Type B pancreatic cell (in vitro differentiated cells): ENCODE data around the gene TRAPPC14. TPM values are rescaled to one million over a fixed set of nuclear protein-coding genes. Genes with fewer than 3 reads are reported as not detected.

Experiments
- DNase-seq: peaks from one replicate; pipeline ENCODE4 v3.0.0; 2021; ENCODE audit warnings: mixed read lengths; ENCODE audit not compliant: unreplicated experiment; ENCODE audit errors: extremely low spot score
- H3K27ac Mint-ChIP-seq: 2 replicates; pipeline ENCODE4 v1.8.0; 2021; ENCODE audit warnings: mild to moderate bottlenecking, mixed read lengths
- H3K27me3 Mint-ChIP-seq: 2 replicates; pipeline ENCODE4 v1.8.0; 2021; ENCODE audit warnings: mixed read lengths
- H3K36me3 Mint-ChIP-seq: 2 replicates; pipeline ENCODE4 v1.8.0; 2021; ENCODE audit warnings: mixed read lengths
- H3K4me1 Mint-ChIP-seq: one replicate; pipeline ENCODE4 v1.8.0; 2021; ENCODE audit warnings: mixed read lengths; ENCODE audit not compliant: unreplicated experiment
- H3K4me3 Mint-ChIP-seq: 2 replicates; pipeline ENCODE4 v1.8.0; 2021; ENCODE audit warnings: mild to moderate bottlenecking, mixed read lengths
- H3K9me3 Mint-ChIP-seq: 2 replicates; pipeline ENCODE4 v1.8.0; 2021; ENCODE audit warnings: mixed read lengths
- total RNA-seq: library from RNA; stranded (reverse); gene quantifications from 2 replicates; pipeline ENCODE4 v1.2.1, GENCODE V29; 2021; ENCODE audit warnings: low replicate concordance
- TF ChIP-seq, protein P1 (sequence below): fragments of 200-600 bp; sonication (generic); conservative IDR thresholded peaks from 2 replicates; pipeline ENCODE4 v1.5.0; 2021; ENCODE audit warnings: antibody characterized with exemption, mild to moderate bottlenecking

TRAPPC14 gene
- total RNA-seq, 1 donor from 2014 or later = 35.2 TPM

DNA sequence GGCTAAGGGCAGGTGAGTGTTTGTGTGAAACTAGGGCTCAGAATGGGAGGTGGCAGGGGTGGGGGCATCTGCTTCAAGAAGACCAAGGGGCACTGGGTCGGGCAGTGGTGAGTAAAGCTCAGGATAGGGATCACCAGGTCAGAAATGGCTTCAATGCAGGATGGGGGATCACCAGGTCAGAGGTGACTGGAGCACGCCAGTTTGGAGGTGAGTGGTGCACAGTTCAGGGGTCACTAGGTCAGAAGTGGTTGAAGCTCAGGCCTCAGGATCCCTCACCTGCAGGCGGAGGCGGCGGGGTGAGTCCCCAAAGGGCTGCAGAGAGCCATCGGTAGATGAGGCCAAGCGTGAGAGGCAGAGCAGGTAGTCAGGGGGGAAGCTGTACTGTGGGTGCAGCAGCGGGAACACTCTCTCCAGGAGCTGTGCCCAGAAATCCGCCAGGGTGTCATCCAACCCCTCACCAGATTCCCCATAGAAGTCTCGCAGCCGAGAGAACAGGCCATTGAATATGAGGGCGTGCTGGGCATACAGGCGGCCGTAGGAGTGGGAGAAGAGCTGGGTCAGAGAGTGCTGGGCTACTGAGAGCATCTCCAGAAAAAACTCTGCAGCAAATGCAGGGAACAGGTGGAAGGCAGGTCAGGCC is 16.9 kb upstream of the TRAPPC14 start:
- Mint-ChIP-seq H3K4me3 (peak overlapping the region; percentile 93), H3K9me3 (no peaks in the 10 kb centered on the region)
- no peak for DNase-seq

DNA sequence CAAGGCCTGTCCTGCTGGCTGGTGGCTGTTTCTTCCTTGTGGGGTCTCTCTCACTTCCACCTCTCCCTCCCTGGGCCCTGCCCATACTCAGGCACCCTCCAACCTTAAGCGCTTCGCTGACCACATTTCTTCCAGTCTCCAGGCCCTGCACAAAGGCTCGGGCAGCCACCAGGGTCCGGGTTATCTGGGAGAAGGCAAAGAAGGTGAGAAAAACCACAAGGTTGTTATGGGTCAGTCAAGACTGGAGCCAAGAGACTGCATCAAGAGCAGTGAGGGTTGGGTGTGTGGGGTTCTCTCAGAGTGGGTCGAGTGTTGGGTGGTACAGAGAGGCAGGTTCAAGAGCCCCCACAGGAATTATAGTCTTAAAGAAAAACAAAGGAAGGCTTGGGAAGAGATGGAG is 16.1 kb upstream of the TRAPPC14 start:
- Mint-ChIP-seq H3K36me3 (peaks cover 13% of the 10 kb centered on the region), H3K27me3 (peaks cover 9% of the 10 kb centered on the region), H3K4me1 (peaks cover 22% of the 10 kb centered on the region), H3K4me3 (peak overlapping the region; percentile 93), H3K9me3 (no peaks in the 10 kb centered on the region), H3K27ac (no peak overlapping the region)
- TF ChIP-seq, protein P1, sequence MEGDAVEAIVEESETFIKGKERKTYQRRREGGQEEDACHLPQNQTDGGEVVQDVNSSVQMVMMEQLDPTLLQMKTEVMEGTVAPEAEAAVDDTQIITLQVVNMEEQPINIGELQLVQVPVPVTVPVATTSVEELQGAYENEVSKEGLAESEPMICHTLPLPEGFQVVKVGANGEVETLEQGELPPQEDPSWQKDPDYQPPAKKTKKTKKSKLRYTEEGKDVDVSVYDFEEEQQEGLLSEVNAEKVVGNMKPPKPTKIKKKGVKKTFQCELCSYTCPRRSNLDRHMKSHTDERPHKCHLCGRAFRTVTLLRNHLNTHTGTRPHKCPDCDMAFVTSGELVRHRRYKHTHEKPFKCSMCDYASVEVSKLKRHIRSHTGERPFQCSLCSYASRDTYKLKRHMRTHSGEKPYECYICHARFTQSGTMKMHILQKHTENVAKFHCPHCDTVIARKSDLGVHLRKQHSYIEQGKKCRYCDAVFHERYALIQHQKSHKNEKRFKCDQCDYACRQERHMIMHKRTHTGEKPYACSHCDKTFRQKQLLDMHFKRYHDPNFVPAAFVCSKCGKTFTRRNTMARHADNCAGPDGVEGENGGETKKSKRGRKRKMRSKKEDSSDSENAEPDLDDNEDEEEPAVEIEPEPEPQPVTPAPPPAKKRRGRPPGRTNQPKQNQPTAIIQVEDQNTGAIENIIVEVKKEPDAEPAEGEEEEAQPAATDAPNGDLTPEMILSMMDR = no peak
- no peak for DNase-seq

More for the DNA sequence above, 16.9 kb upstream of the TRAPPC14 start:
- H3K27ac Mint-ChIP-seq = peak overlapping the region; percentile 50
- TF ChIP-seq, protein P1 = no peak
- H3K4me1 Mint-ChIP-seq = peaks cover 21% of the 10 kb centered on the region
- peaks cover 13% of the 10 kb centered on the region for H3K36me3 Mint-ChIP-seq
- peaks cover 11% of the 10 kb centered on the region for H3K27me3 Mint-ChIP-seq

DNA sequence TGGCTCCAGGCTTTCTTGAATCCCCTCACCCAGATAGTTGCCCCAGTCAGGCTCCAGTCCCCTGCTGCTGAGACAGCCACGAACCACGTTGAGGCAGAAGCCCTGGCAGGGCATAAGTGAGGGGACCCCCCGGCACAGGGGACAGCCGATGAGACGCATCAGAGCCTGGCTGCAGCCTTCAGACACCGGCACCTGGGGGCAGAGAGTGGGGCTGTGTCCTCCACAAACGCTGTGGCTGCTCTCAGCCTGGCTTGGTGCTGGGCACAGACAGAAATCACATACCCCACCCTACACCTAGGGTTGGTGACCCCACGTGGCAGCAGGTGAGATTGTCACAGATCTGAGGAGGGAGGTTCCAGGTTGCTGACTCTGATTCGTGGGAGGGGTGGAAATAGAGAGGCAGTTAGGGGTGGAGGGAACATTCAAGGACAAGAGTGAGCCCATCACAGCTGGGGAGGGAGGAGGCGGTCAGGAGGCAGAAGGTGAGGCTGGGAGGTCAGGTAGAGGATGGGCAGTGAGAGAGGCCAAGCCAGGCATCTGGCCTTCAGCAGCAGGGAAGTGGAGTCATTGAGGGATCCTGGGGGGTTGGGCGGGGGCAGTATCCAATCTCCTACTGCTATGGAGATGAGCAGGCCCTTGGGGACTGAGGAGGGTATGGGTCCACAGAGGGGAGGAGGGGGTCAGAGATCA is 15.4 kb upstream of the TRAPPC14 start:
- DNase-seq = no peak
- TF ChIP-seq, protein P1 = no peak
- H3K4me1 Mint-ChIP-seq = peaks cover 22% of the 10 kb centered on the region
- no peaks in the 10 kb centered on the region for H3K9me3 Mint-ChIP-seq
- peak overlapping the region; percentile 25 for H3K4me3 Mint-ChIP-seq
- peaks cover 9% of the 10 kb centered on the region for H3K27me3 Mint-ChIP-seq
- H3K27ac Mint-ChIP-seq = no peak overlapping the region
- peaks cover 13% of the 10 kb centered on the region for H3K36me3 Mint-ChIP-seq

DNA sequence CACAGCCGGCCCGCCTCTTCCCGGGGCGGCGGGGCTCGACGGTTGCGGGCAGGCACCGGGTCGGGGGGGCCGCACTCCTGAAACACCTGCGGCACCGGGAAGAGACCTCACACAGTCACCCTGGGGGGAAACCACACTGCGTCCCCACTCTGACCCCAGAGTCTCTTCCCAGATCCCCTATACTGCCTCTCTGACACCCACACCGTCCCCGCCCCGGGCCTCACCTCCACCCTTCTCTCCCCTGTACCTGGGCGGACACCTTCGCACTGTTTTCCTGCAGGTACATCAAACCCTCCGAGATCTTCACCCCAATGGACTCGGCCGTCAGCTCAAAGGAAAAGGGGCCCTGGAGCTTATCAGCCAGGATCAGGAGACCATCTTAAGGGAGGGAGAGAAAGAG is 13.3 kb upstream of the TRAPPC14 start:
- Mint-ChIP-seq H3K27me3 (peaks cover 23% of the 10 kb centered on the region), H3K27ac (no peak overlapping the region), H3K36me3 (peaks cover 13% of the 10 kb centered on the region), H3K4me3 (peak overlapping the region; percentile 83), H3K4me1 (peaks cover 43% of the 10 kb centered on the region), H3K9me3 (no peaks in the 10 kb centered on the region)
- no peak for DNase-seq
- TF ChIP-seq, protein P1 = no peak

DNA sequence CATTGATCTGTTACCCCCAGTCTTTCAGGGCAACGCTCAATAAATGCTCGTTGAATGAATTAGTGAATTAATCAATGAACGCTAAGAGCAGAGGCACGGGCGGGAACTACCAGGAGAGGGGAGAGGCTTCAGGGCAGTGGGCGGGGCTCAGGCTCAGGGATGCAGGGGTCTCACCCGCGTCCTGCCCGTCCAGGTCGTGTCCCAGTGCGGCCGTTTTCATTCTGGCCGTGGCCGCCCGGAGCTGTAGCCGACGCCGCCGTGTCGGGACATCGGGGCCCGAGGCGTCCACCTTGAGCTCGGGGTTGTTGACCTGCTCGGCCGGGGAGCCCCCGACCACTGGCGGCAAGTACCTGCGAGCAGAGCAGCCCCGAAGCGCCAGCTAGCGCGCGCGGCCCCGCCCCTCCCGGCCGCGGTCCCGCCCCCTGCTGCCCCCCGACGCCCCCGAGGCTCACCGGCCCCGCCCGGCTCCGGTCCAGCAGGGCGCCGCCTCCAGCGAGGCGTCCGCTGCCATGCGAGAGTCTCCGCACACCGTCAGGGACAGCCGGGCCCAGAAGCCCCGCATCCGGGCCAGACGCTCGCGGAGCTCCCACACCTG is 12.7 kb upstream of the TRAPPC14 start:
- Mint-ChIP-seq H3K27ac (peak overlapping the region; percentile 40), H3K4me3 (peak overlapping the region; percentile 76), H3K27me3 (peaks cover 28% of the 10 kb centered on the region), H3K36me3 (peaks cover 13% of the 10 kb centered on the region), H3K9me3 (no peaks in the 10 kb centered on the region), H3K4me1 (peaks cover 41% of the 10 kb centered on the region)
- no peak for DNase-seq
- TF ChIP-seq, protein P1 = no peak
